Lung microvascular endothelial cell (primary cell): ENCODE measurements around the gene POFUT1. TPM values are rescaled to one million over a fixed set of nuclear protein-coding genes. Genes with fewer than 3 reads are reported as not detected.
"Not testable (repeated sequence)": the region's sequence is repeated elsewhere in the genome, so short reads cannot be mapped to it uniquely, and the experiment has no call there.

Source experiments
- DNase-seq, 2 donors: peaks; one replicate each; pipeline versions ENCODE4 v3.0.0 to v3.0.0-alpha.2; 2010; ENCODE audit warnings: low read depth in 2 of 2
- total RNA-seq: library from RNA; depleted of rRNA; stranded (reverse); fragments of >200 nt; gene quantifications from 2 replicates; pipeline ENCODE4 v1.2.1, GENCODE V29; 2014

The POFUT1 gene
- total RNA-seq, 1 donor from 2014 or later = 31.2 TPM

DNA sequence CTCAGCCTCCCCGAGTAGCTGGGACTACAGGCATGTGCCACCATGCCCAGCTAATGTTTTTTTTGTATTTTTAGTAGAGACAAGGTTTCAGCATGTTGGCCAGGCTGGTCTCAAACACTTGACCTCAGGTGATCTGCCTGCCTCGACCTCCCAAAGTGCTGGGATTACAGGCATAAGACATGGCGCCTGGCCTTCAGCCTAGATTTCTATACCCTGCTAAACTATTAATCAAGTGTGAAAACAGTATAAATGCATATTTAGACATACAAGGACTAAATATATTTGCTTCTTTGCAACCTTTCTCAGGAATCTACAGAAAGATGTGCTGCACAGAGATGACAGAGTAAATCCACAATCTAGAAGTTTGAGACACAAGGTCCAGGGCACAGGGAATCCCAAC, 67.5 kb downstream of the POFUT1 start:
- not testable (repeated sequence) for DNase-seq

DNA sequence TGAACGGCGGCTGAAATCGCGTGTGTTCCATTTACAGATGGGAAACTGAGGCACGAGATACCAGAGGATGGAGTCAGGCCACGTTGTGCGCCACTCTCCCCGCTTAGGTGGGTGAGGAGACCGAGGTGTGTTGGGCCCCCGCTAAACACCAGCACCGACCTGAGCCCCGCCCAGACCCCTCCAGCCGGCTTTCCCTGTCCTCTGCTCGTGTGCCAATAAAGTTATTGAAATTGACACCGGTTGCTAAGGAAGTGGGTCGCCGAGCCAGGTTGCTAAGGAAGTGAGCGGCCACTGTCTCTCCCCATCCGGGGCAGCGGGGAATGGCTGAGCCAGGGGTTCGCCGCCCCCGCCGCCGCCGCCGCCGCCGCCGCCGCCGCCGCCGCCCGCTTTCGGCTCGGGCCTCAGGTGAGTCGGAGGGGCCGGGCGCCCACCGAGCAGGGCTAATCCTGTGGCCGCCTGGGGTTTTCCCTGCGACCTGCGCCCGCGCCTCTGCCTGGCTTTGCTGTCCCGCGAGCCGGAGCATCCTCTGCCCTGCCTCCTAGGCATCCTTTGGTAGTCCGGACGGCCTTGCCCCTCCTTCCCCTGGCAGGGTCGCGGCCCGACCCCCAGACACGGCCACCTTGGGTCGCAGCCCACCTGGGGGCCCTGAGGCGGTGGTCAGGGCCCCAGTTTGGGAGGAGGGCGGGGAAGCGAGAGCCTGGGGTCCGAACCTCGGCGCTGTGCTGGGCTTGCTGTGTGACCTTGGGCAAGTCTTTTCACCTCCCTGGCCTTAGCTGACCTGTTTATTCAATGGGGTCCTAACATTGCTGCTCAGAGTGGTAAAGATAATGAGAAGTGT, 69.9 kb downstream of the POFUT1 start, which contains the start of gene KIF3B:
KIF3B (plus strand) TSS at position 291 of the 838 bp plus-strand sequence. CDS start 32,127 bp downstream, outside the sequence.
- DNase-seq = peak; percentile 88 to 94

DNA sequence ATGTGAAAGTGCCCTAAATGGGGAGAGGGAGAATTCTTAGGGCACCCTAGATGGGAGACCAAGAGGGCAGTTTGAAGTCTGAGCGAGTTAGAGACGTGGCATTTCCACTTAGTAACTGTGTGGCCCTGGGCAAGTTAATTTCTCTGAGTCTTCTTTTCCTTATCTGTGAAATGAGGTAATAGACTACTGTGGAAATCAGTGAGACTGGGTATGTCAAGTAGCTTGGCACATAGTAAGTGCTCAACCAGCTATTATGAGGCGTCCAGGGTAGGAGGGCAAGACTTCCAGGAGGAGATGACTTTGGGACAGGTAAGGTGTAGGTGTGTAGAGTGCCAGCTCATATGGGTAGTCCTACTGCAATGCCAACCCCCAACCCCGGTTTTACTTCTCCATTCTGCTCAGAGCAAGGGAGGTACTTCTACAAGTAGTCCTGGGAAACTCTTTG, 70.5 kb downstream of the POFUT1 start:
- no peak for DNase-seq

DNA sequence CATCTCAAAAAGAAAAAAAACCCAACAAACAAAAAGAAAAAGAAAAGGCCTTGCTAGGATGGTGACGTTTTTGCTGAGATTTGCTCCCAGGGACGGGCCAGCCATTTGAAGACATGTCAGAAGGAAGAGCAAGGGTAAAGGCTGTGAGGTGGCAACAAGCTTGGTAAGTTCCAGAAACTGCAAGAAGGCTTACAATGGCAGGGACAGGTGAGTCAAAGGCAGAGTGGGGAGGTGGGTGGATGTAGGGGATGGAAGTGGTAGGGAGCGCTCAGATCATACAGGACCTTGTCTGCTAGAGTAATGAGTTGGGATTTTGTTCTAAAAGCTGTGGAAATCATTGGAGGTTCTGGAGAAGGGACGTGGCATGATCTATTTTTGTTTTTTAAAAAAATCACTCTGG, 74.0 kb downstream of the POFUT1 start:
- DNase-seq = no peak

DNA sequence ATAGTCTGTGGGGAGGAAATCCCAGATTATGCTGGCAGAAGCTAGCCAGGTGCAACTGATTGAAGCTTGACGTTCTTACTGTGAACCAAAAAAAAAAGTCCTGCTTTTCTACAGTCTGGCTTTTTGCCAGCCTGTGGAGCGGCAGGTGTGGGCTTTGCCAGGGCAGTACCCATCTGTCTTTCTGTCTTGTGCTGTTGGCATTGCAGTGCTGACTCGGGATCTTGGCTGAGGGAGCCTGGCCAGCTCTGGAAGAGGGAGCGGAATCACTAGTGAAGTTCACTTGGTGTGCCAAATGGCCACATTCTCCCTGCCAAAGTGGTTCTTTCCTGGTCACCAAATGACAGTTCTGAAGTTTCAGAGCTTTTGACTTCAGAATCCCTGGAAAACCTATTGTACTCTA, 74.8 kb downstream of the POFUT1 start:
- no peak for DNase-seq

DNA sequence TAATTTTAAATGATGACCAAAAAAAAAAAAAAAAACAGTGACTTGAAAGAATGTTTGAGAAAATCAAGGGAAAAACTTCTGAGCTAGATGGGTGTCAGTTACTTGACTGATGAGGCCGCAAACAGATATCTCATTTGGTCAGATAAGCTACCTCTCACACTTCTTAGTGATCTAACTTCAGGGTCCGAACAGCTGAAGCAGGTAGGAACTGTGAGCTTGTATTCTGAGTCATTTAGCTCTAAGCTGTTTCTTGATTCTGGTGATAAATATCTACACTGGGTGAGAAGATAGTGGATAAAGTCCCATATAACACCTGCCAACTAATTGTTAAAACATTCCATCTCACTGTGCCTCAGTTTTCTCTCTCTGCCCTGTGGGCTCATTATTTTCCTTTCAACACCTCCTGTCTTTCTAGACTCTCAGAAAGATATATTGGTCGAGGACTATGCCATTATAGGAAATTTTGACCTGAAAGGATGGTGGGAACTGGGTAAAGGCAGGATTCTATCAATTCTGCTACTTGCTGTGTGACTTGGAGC, 77.5 kb downstream of the POFUT1 start:
- DNase-seq = no peak

DNA sequence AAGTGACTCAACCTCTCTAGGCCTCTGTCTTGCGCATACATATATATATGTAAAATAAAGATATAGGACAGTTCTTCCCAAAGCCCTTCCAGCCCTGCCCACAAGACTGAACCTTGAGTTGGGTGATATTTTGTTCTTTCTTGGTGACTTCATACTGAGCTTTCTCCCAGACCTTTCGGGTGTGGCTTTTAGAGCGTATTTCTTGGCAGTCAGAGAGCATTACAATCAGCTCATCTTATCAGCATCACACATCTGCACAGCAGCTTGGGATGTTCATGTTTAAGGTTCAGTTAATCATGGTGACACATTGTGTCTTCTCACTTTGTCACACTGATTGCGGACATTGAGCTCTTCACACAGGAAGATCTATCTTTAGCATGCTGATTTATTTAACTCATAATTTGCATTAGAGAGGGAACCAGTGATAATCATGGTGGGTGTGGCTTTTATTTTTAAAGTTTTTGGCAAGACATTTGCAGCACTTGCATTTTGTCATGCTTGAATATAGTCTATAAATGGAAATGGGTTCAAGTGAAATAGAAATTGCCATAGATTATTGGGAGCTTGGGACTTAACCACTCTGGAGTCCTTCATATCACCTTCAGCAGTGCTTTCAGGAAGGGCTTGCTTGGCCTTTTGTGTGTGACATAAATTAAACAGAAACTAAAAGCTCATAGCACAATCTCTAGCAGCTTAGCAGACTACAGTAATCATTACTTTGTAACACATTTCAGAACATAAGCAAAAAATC, 78.1 kb downstream of the POFUT1 start:
- DNase-seq = peak in 1 of 2 donors; percentile 39

DNA sequence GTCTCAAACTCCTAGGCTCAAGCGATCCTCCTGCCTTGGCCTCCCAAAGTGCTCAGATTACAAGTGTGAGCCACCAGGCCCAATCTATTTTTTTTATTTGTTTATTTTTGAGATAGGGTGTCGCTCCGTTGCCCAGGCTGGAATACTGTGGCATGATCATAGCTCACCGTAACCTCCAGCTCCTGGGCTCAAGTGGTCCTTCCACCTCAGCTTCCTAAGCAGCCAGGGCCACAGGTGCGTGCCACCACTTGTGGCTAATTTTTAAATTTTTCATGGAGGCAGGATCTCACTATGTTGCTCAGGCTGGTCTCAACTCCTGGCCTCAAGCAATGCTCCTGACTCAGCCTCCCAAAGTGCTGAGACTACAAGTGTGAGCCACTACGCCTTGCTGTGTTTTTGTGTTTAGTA, 79.6 kb downstream of the POFUT1 start:
- DNase-seq = no peak

Other genes starting within 250 kb of the POFUT1 start
- under 0.01 TPM in 1 of 2 replicates, not detected in the other for gene XKR7, start 239.7 kb upstream of the POFUT1 start, total RNA-seq
- 16.3 and 24.2 TPM in 2 replicates for gene CCM2L, start 197.4 kb upstream of the POFUT1 start, total RNA-seq
- not detected in 2 replicates for gene HCK, start 155.6 kb upstream of the POFUT1 start, total RNA-seq
- gene TM9SF4, start 98.2 kb upstream of the POFUT1 start, total RNA-seq = 16.3 and 25.2 TPM in 2 replicates
- 2.2 and 2.8 TPM in 2 replicates for gene PLAGL2, start 137 bp upstream of the POFUT1 start, total RNA-seq
- 20.7 and 22.6 TPM in 2 replicates for gene KIF3B, start 69.8 kb downstream of the POFUT1 start, total RNA-seq
- 27.9 and 42.5 TPM in 2 replicates for gene ASXL1, start 150.5 kb downstream of the POFUT1 start, total RNA-seq